ENCODE data around the gene CCDC127. TPM values are rescaled to one million over a fixed set of nuclear protein-coding genes. Genes with fewer than 3 reads are reported as not detected.
"Not testable (repeated sequence)": the region's sequence is repeated elsewhere in the genome, so short reads cannot be mapped to it uniquely, and the experiment has no call there.

CCDC127 gene
- total and polyA plus RNA-seq, 2 donors, result 5.7 to 6.5 TPM

DNA sequence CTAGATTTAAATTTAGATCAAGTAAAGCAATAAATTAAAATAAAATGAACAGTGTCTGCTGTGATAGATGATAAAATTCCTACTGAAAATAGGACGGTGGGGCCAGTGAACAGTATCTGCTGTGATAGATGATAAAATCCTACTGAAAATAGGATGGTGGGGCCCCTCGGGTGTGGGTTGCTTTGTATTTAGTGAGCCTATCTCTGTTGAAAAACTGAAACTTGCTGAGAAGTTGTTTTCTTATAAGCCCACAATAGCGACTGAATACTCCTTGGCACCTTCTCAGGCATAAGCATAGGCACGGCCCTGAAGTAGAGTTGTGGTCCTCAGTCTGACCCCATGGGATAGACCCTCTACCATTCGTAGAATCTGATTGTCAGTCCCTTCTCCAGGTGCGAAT lies 5.8 kb upstream of the CCDC127 start:
- Histone ChIP-seq H3K36me3 (ENCODE audit: insufficient read depth) (peaks cover 4% of the 10 kb centered on the region), H3K4me1 (ENCODE audit: insufficient read depth) (no peaks in the 10 kb centered on the region), H3K27ac (ENCODE audit: low read depth) (no peak overlapping the region), H3K4me3 (ENCODE audit: low read depth, low read length) (no peak overlapping the region)
- 66% methylated on average over 6 of the region's 6 CpGs for WGBS
- no peak for DNase-seq (ENCODE audit: extremely low spot score)

DNA sequence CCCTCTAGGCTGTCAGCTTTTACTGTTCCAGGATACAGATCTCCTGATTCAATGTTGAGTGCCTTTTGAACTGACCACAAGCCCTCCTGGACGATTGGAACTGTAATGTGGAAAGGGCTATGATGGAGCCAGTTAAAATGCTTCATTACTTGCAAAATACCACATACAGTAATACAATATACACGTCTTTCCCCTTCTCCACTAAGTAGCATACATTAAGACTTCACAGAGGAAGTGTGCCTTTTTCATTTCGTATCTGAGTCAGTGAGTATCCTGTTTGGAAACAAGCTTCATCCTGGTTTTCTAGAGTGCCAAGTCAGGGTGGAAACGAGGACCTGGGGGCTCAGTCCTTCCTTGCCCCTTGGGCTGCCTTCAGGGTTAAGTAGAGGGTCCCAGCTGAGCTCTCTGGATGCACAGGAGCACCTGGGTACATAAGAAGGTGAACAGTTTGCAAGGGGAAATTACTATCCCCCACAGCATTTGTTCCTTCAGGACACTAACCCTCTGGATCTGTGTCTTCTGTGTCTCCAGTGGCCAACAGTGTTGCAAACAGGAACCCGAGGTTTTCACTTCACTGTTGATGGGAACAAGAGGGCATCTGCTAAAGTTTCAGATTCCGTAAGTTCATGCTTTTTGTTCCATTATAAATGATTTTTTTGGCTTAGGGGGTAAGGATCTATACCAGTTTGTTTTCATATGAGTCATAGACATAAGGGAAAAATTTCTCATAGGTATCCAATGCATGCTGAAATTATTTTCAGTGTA lies 5.2 kb upstream of the CCDC127 start:
- not testable (repeated sequence) for H3K36me3 ChIP-seq (ENCODE audit: insufficient read depth); H3K4me1 ChIP-seq (ENCODE audit: insufficient read depth); DNase-seq (ENCODE audit: extremely low spot score); H3K4me3 ChIP-seq (ENCODE audit: low read depth, low read length); H3K27ac ChIP-seq (ENCODE audit: low read depth)
- 64% methylated on average over 6 of the region's 6 CpGs for WGBS

GRCh38 chr5:219991-220390 lies 2.0 kb upstream of the CCDC127 start:
- peak overlapping the region; percentile 27 for H3K4me3 ChIP-seq (ENCODE audit: low read depth, low read length)
- DNase-seq (ENCODE audit: extremely low spot score), result no peak
- peak overlapping the region; percentile 11 for H3K27ac ChIP-seq (ENCODE audit: low read depth)
- H3K36me3 ChIP-seq (ENCODE audit: insufficient read depth), result no peaks in the 10 kb centered on the region
- WGBS, result 53% methylated on average over 4 of the region's 4 CpGs
- H3K4me1 ChIP-seq (ENCODE audit: insufficient read depth), result no peaks in the 10 kb centered on the region

DNA sequence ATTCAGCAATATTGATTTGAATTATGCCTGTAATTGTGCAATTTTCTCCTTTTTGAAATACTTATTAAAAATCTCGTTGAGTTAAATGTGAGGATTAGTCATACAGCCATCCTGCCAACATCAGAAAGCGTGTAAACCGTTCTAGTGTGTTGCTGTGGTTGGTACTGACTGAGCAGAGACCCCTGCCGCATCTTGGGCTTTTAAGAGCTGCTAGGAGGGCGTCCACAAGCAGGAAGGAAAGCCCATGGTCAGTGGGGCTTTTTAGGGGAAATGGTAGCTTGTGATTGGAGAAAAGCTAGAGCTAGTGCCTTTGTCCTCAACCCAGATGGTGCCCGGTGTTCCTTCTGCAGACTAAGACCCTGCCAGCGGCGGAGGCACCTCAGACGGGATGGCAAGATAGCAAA lies 1.5 kb upstream of the CCDC127 start:
- Histone ChIP-seq H3K4me1 (ENCODE audit: insufficient read depth) (no peaks in the 10 kb centered on the region), H3K27ac (ENCODE audit: low read depth) (peak overlapping the region; percentile 11)

DNA sequence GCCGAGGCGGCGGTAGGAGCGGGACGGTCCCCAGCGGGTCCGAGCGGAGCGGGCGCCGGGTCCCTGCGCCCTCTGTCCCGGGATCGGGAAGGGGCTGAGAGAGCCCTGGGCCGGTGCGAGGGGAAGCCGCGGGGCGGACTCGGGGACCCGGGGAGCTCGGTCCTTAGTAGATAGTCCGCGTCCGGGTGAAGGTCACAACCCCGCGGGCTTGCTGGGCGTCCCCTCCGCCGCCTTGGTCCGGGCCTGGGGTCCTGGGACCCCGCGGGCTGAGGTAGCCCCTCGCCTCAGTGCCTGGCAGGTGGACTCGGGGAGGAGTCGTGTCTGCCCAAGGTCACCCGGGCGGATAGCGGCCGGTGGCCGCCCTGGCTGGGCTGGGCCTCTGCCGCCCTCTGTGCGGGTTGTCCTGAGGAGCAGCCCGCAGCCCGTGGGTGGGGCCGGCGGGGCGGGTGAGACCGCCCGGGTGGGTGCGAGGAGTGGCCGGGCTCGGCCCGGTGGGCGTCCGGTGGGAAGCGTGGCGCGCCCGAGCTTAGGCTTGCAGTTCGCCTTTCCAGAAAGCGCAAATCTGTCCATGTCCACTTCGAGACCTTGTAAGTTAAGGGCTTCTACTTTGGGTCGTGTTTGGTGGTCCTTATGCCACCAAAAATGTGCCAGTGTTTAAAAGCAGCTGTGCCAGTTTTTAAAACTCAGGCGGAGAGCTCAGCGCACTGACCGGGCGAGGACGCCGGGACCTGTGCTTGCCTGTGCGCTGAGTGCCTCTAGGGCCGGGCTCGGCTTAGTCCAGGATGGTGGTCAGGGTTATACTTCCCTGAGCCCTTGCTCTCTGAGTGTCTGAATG lies 721 bp upstream of the CCDC127 start:
- H3K4me1 ChIP-seq (ENCODE audit: insufficient read depth), result no peaks in the 10 kb centered on the region
- DNase-seq (ENCODE audit: extremely low spot score), result no peak
- peak overlapping the region; percentile 67 for H3K27ac ChIP-seq (ENCODE audit: low read depth)
- peaks cover 1% of the 10 kb centered on the region for H3K36me3 ChIP-seq (ENCODE audit: insufficient read depth)
- whole genome bisulfite sequencing, result under 1% methylated on average over 72 of the region's 73 CpGs
- H3K4me3 ChIP-seq (ENCODE audit: low read depth, low read length), result peak overlapping the region; percentile 98

More for the DNA sequence above, 1.5 kb upstream of the CCDC127 start:
- DNase-seq (ENCODE audit: extremely low spot score), result no peak
- peak overlapping the region; percentile 27 for H3K4me3 ChIP-seq (ENCODE audit: low read depth, low read length)
- WGBS, result 26% methylated on average over 9 of the region's 9 CpGs
- no peaks in the 10 kb centered on the region for H3K36me3 ChIP-seq (ENCODE audit: insufficient read depth)

- H3K4me3 ChIP-seq (ENCODE audit: low read depth, low read length); DNase-seq (ENCODE audit: extremely low spot score); H3K36me3 ChIP-seq (ENCODE audit: insufficient read depth); H3K27ac ChIP-seq (ENCODE audit: low read depth); H3K4me1 ChIP-seq (ENCODE audit: insufficient read depth): not testable (repeated sequence)
- WGBS, result 90% methylated on average over 9 of the region's 10 CpGs
These were observed 1.9 kb downstream of the CCDC127 start for GRCh38 chr5:216076-216475.

DNA sequence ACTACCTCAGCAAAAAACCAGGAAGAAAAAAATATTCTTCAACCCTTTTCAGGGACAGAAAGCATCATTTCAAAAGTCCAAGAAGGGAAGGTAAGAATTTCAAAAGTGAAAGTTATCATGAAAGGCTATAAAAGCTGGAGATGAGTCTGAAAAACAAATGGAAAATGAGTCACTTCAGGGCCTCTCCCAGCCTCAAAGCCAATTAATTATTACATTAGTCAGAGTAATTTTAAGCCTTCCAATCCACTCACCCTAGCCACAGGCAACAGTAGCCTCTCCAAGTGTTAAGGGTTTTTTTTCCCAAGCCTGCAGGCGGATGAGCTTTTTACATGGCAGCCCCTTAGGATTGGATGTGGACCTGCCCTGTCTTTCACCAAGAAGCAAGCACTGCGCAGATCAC lies 2.7 kb downstream of the CCDC127 start:
- H3K27ac ChIP-seq (ENCODE audit: low read depth), result not testable (repeated sequence)

DNA sequence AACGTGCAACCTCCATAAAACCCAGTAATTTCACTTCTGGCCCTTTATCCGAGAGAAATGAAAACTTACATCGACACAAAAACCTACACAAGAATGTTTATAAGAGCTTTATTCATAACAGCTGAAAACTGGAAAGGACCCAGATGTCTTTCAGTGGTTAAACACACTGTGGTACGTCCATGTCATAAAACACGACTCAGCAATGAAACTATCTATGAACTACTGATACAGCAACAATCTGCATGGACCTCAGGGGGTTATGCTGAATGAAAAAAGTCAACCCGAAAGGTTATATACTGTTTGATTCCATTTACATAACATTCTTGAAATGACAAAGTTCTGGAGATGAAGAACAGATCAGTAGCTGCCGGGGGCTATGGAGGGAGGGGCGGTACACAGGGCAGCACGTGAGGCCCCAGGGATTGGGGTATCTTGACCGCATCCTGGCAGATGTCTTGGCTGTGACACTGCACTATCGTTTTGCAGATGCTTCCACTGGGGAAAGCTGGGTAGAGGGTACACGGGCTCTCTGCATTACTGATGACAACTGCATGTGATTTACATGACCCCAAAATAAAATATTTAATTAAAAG lies 4.1 kb downstream of the CCDC127 start:
- Histone ChIP-seq H3K36me3 (ENCODE audit: insufficient read depth) (peaks cover 1% of the 10 kb centered on the region), H3K27ac (ENCODE audit: low read depth) (no peak overlapping the region), H3K4me1 (ENCODE audit: insufficient read depth) (no peaks in the 10 kb centered on the region), H3K4me3 (ENCODE audit: low read depth, low read length) (no peak overlapping the region)
- no peak for DNase-seq (ENCODE audit: extremely low spot score)
- 92% methylated on average over 12 of the region's 12 CpGs for WGBS

More for the DNA sequence above, 2.7 kb downstream of the CCDC127 start:
- H3K4me1 ChIP-seq (ENCODE audit: insufficient read depth); H3K36me3 ChIP-seq (ENCODE audit: insufficient read depth); DNase-seq (ENCODE audit: extremely low spot score); H3K4me3 ChIP-seq (ENCODE audit: low read depth, low read length): not testable (repeated sequence)
- 90% methylated on average over 2 of the region's 2 CpGs for WGBS

- Histone ChIP-seq H3K4me3 (ENCODE audit: low read depth, low read length) (no peak overlapping the region), H3K36me3 (ENCODE audit: insufficient read depth) (peaks cover 2% of the 10 kb centered on the region), H3K4me1 (ENCODE audit: insufficient read depth) (no peaks in the 10 kb centered on the region), H3K27ac (ENCODE audit: low read depth) (no peak overlapping the region)
- WGBS, result 87% methylated on average over 15 of the region's 15 CpGs
- no peak for DNase-seq (ENCODE audit: extremely low spot score)
These were observed 9.4 kb downstream of the CCDC127 start for GRCh38 chr5:208449-209114.

DNA sequence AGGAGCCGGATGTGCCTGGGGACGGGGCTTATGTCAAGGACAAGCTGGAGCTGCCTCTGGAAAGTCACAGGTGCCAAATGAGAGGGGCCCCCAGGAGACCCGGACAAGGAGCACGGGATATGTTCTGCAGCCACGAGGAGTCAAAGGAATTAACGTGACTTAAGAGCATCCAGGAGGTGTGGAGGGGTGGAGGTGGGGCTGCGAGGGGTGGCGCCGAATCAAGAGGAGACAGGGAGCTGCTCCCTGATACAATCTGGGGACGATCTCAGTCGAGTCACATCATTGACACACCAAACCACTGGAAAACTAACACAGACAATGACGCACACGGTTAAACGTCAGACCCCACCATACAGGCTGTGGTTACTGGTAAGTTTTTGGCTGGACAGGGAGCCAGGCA lies 10.4 kb downstream of the CCDC127 start:
- Histone ChIP-seq H3K36me3 (ENCODE audit: insufficient read depth) (peaks cover 2% of the 10 kb centered on the region), H3K4me3 (ENCODE audit: low read depth, low read length) (no peak overlapping the region), H3K4me1 (ENCODE audit: insufficient read depth) (no peaks in the 10 kb centered on the region), H3K27ac (ENCODE audit: low read depth) (no peak overlapping the region)
- 67% methylated on average over 14 of the region's 14 CpGs for WGBS
- DNase-seq (ENCODE audit: extremely low spot score), result no peak

GRCh38 chr5:206927-207536 lies 10.9 kb downstream of the CCDC127 start:
- Histone ChIP-seq H3K4me1 (ENCODE audit: insufficient read depth) (no peaks in the 10 kb centered on the region), H3K36me3 (ENCODE audit: insufficient read depth) (peaks cover 2% of the 10 kb centered on the region), H3K27ac (ENCODE audit: low read depth) (no peak overlapping the region), H3K4me3 (ENCODE audit: low read depth, low read length) (no peak overlapping the region)
- no peak for DNase-seq (ENCODE audit: extremely low spot score)
- 74% methylated on average over 8 of the region's 8 CpGs for WGBS

GRCh38 chr5:206406-206805 lies 11.5 kb downstream of the CCDC127 start:
- 33% methylated on average over 11 of the region's 11 CpGs for WGBS
- no peak for DNase-seq (ENCODE audit: extremely low spot score)

More at GRCh38 chr5:206406-206805, 11.5 kb downstream of the CCDC127 start:
- Histone ChIP-seq H3K27ac (ENCODE audit: low read depth) (no peak overlapping the region), H3K36me3 (ENCODE audit: insufficient read depth) (peaks cover 2% of the 10 kb centered on the region), H3K4me3 (ENCODE audit: low read depth, low read length) (no peak overlapping the region), H3K4me1 (ENCODE audit: insufficient read depth) (no peaks in the 10 kb centered on the region)

Measured in urinary bladder (tissue), 4 donors.